NCI-H446 (cell line): ENCODE measurements around the gene TRERF1.

Source experiments
- DNase-seq, 2 experiments: peaks; one replicate each; lab custom pipeline; 2025; lab: John Stamatoyannopoulos, UW

The TRERF1 gene

GRCh38 chr6:42424906-42425474 is 26.7 kb downstream of the TRERF1 start:
- no peak for DNase-seq

GRCh38 chr6:42423244-42423643 is 28.5 kb downstream of the TRERF1 start:
- DNase-seq: no peak

GRCh38 chr6:42420741-42421140 is 31.0 kb downstream of the TRERF1 start:
- no peak for DNase-seq

GRCh38 chr6:42419490-42420280 is 32.0 kb downstream of the TRERF1 start:
- DNase-seq: no peak

- DNase-seq: no peak
These were observed 33.0 kb downstream of the TRERF1 start for GRCh38 chr6:42418724-42419123.

GRCh38 chr6:42417641-42418112 is 34.0 kb downstream of the TRERF1 start:
- no peak for DNase-seq

- DNase-seq: no peak
These were observed 40.3 kb downstream of the TRERF1 start for GRCh38 chr6:42411406-42411805.

GRCh38 chr6:42410861-42411260 is 40.9 kb downstream of the TRERF1 start:
- DNase-seq: no peak

GRCh38 chr6:42409581-42409980 is 42.1 kb downstream of the TRERF1 start:
- no peak for DNase-seq

GRCh38 chr6:42407379-42407778 is 44.3 kb downstream of the TRERF1 start:
- DNase-seq: no peak

- DNase-seq: no peak
These were observed 45.1 kb downstream of the TRERF1 start for GRCh38 chr6:42406306-42407280.

GRCh38 chr6:42405021-42405420 is 46.7 kb downstream of the TRERF1 start:
- no peak for DNase-seq

GRCh38 chr6:42404484-42404883 is 47.2 kb downstream of the TRERF1 start:
- no peak for DNase-seq

GRCh38 chr6:42403831-42404230 is 47.9 kb downstream of the TRERF1 start:
- DNase-seq: no peak

GRCh38 chr6:42403421-42403820 is 48.3 kb downstream of the TRERF1 start:
- DNase-seq: no peak

GRCh38 chr6:42402184-42402583 is 49.5 kb downstream of the TRERF1 start:
- no peak for DNase-seq

GRCh38 chr6:42401613-42401951 is 50.1 kb downstream of the TRERF1 start:
- DNase-seq: no peak

GRCh38 chr6:42400886-42401612 is 50.7 kb downstream of the TRERF1 start:
- no peak for DNase-seq

- DNase-seq: no peak
These were observed 51.5 kb downstream of the TRERF1 start for GRCh38 chr6:42400061-42400760.

- DNase-seq: no peak
These were observed 55.0 kb downstream of the TRERF1 start for GRCh38 chr6:42396720-42397119.
